ENCODE results near the gene SH3BP5L.

SH3BP5L gene

GRCh38 chr1:248825909-248826760 is at the start of gene SH3BP5L:
TSS of gene SH3BP5L (minus strand) at chr1:248825915. CDS start at chr1:248824935, 980 bp downstream.
- peak; percentile 91 for DNase-seq

GRCh38 chr1:248873993-248874533 is 48.3 kb upstream of the SH3BP5L start:
- DNase-seq: peak; percentile 87

DNA sequence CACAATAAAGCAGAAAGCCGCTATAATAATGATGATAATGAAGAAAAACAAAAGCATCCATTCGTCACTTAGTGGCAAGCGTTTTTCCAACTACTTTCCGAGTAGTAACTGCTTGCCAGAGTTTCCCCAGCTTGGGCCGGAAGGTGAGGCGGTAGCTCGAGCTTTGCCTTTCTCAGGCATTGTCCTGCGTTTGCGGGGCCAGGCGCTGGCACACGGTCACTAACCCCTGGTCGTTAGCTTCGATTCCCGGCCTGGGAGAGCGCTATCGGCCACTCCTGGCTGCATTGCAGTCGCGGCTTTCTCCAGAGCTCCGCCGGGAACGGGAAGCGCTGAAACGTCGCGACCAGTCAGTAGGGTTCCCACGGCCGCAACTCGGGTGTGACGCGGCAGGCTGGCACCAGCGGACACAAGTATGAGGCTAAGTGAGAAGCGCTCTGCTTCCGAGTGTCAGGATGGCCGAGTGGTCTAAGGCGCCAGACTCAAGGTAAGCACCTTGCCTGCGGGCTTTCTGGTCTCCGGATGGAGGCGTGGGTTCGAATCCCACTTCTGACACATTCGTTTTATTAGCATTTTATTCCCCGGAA is 47.8 kb upstream of the SH3BP5L start:
- DNase-seq: peak; percentile 95

DNA sequence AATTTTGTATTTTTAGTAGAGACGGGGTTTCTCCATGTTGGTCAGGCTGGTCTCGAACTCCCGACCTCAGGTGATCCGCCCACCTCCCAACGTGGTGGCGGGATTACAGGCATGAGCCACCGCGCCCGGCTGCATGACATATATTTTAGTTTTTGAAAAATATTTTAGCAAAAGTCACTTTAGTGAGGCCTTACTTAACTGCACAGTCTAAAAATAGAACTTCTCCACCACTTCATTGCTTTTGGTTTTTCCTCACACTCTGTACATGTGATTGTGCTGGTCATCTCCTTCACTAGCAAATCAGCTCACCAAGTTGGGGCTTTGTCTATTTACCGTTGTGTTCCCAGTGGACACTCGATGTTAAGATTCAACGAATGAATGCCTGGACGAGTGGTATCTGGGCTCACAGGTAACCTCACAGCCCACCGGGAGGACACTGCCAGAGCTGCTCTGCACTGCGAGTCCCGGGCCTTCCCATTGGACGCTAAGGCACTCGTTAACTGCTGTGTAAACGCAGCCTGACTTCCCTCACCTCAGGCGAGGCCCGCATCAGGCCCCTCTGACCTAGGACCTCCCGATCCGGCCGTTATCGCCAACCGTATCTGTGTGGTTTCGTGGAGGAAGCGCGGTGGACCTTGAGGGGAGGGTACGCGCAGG is 47.2 kb upstream of the SH3BP5L start:
- peak; percentile 72 for DNase-seq

GRCh38 chr1:248871837-248872401 is 46.2 kb upstream of the SH3BP5L start:
- no peak for DNase-seq

GRCh38 chr1:248862998-248863881 is 37.5 kb upstream of the SH3BP5L start:
- DNase-seq: peak; percentile 91

- no peak for DNase-seq
These were observed 36.9 kb upstream of the SH3BP5L start for GRCh38 chr1:248862695-248862997.

GRCh38 chr1:248861616-248862015 is 35.9 kb upstream of the SH3BP5L start:
- no peak for DNase-seq

DNA sequence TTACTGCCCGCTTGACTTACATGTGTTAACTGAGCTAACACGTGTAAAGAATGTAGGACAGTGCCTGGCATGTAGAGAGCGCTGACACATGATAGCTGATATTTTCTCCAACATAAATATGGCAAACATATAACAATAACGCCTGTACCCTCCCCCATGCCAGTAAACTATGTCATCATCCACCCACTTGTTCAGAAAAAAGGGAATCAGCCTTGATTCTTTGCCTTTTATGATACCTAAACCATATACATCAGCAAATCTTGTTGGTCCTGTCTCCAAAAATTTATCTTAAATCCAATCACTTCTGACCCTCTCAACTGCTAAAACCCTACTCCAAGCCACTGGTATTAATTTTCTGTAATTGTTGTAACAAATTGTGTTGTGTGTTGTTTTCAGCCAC is 34.3 kb upstream of the SH3BP5L start:
- no peak for DNase-seq

DNA sequence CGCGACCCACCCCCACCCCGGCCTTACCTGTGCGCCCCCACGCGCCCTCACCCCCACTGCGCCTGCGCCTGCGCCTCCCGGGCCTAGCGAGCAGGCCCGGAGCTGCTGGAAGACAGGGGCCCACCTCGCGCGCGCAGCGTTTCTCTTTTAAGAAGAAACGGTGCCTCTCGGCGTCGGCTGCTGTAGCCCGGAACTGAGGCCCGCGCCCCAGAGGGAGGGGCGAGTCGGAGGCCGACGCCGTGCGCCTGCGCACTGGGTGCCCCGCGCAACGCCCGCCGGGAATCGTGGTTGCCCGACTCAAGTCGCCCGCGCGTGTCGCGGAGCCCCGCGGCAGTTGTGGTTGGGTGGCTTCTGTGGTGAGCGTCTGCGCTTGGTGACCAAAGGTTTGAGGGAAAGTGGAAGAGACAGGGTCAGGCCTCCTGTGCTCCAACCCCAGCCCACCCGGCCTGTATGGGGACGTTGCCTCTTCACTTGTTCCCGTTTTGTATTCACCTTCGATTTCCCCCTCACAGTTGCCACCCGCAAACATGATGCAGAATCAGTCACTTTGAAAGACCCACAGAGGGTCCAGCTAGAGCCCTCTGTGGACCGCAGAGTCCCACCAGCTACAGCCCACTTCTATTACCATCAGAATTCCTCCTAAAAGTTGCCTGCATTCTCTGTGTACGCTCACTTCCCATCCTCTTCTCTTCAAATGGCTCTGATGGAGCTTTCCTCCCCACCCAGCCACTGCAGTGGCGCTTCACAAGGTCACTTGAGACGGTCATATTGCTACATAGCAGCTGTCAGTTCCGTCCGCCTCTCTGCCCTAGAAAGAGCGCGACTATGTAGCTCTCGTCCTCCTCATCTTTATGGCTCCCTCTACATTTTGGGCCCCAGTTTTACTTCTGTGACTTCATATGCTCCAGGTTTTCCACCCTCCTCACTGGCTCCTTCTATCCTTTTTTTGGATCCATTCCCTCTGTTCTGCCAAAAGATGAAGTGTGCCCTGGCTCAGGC is 33.5 kb upstream of the SH3BP5L start, which contains the start of gene ZNF692:
TSS of gene ZNF692 (minus strand) at position 195 of the 999 bp plus-strand sequence. CDS start 776 bp downstream, outside the sequence.
- peak; percentile 98 for DNase-seq

GRCh38 chr1:248858096-248858890 is 32.6 kb upstream of the SH3BP5L start:
- DNase-seq: peak; percentile 57

- DNase-seq: no peak
These were observed 32.0 kb upstream of the SH3BP5L start for GRCh38 chr1:248857749-248858095.

- DNase-seq: no peak
These were observed 31.5 kb upstream of the SH3BP5L start for GRCh38 chr1:248857201-248857600.

DNA sequence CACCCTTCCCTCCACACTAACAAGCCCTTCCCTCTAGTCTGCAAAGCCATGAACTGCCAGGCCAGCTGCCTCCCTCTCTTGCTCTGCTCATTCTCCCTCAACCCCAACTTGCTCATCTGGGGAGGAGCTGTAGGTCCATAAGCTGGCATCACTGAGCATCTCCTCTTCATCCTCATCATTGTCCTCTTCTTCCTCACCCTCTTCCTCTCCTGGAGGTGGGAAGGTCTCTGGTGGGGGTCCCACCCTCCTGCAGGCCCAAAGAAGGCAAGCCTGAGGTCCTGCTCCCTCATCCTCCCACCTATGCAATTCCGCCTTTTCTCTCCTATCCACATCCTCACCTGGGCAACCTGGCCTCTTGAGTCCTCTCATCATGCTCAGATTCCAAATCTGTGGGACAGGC is 30.5 kb upstream of the SH3BP5L start:
- DNase-seq: no peak

DNA sequence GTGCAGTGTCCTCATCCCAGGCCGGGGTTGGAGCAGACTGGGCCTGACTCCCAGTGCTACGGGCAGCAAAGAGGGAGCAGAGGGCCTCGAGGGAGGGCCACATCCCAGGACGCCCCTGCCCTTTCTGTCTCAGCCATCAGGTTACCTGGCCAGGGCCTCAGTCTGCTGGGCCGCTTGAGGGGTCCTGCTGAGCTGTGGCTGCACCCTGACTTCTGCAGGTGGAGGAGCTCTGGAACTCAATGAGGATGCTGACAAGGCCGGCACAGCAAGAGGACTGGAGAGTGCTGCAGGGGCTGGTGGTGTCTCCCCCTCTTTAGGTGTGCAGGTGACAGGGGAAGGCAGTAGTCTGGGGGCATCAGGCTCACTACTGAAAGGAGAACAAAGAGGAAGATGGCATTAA is 29.9 kb upstream of the SH3BP5L start:
- DNase-seq: no peak

- no peak for DNase-seq
These were observed 28.1 kb upstream of the SH3BP5L start for GRCh38 chr1:248853663-248854375.

- DNase-seq: no peak
These were observed 27.0 kb upstream of the SH3BP5L start for GRCh38 chr1:248852481-248853405.

DNA sequence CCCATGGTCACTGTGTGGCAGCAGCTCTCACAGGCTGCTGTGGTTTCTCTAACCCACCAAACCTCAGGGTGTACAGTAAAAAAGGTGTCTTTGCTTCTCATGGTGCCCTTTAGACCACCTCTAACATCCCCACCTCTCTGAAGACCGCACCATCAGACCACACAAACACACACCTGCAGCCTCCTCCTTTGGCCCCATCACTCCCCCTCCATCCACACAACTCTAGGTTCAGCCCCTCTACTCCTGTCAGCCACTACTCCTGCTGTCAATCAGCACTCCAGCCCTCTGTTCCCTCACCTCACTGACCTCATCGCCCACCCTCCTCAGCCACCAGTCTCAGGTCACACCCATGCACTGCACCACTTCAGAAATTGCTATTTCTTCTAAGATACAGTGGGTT is 25.7 kb upstream of the SH3BP5L start:
- no peak for DNase-seq
